Thyroid gland (tissue), 4 donors: Measurements from ENCODE around the gene FAM200A. TPM values are rescaled to one million over a fixed set of nuclear protein-coding genes. Genes with fewer than 3 reads are reported as not detected.
A peak's percentile ranks its signal among the peaks of the same experiment; 100 is the strongest.
"Not testable (repeated sequence)": the region's sequence is repeated elsewhere in the genome, so short reads cannot be mapped to it uniquely, and the experiment has no call there.

ENCODE experiments used
- DNase-seq, 2 donors: peaks; one replicate each; pipeline ENCODE4 v3.0.0-alpha.2; 2019
- H3K27ac ChIP-seq, 3 donors: fragments of 200-600 bp; sonication (generic); 1 replicate in 2 of 3; 2 replicates in 1 of 3; pipeline ENCODE4 v1.5.1; 2016 to 2019; ENCODE audit warnings: mild to moderate bottlenecking in 1 of 3, moderate library complexity in 1 of 3
- H3K27me3 ChIP-seq: fragments of 200-600 bp; sonication (generic); one replicate; pipeline ENCODE4 v1.5.1; 2019
- H3K36me3 ChIP-seq, 2 donors: fragments of 200-600 bp; sonication (generic); one replicate each; pipeline ENCODE4 v1.5.1; 2016 to 2019
- H3K4me1 ChIP-seq, 2 donors: fragments of 200-600 bp; sonication (generic); one replicate each; pipeline ENCODE4 v1.5.1; 2017 to 2019
- H3K4me3 ChIP-seq, 3 donors: fragments of 200-600 bp; sonication (generic); replicated peaks in 1 of 3; 1 replicate in 2 of 3; 2 replicates in 1 of 3; pipeline ENCODE4 v1.5.1; 2016; ENCODE audit warnings: mild to moderate bottlenecking in 1 of 3
- H3K9me3 ChIP-seq: fragments of 200-600 bp; sonication (generic); one replicate; pipeline ENCODE4 v1.5.1; 2017
- POLR2A ChIP-seq, 2 donors: fragments of 450-650 bp; IDR thresholded peaks; one replicate each; pipeline ENCODE4 v1.6.1; 2017; ENCODE audit warnings: antibody characterized with exemption in 2 of 2, mild to moderate bottlenecking in 2 of 2, moderate library complexity in 1 of 2
- WGBS, 2 donors: methylation state at CpG; one replicate each; pipeline ENCODE4 v1.1.5; 2017; 5-methylcytosine and 5-hydroxymethylcytosine counted together
- intact Hi-C: fragments of 100-400 bp; cut with DNase I; formaldehyde crosslinking; loops from one replicate; pipeline ENCODE4 v1.15.1; 2023
- total RNA-seq, 4 donors: library from RNA; depleted of rRNA; stranded (reverse); fragments of >200 nt; gene quantifications; one replicate each; pipeline ENCODE4 v1.2.3, GENCODE V29; 2016
- TF ChIP-seq, protein P1 (sequence below), 6 experiments: fragments of 200-600 bp in 3 of 6; fragments of 450-650 bp in 3 of 6; sonication (generic) in 3 of 6; IDR thresholded peaks; one replicate each; pipeline ENCODE4 v1.5.1; 2016 to 2019; ENCODE audit warnings: antibody characterized with exemption in 6 of 6, mild to moderate bottlenecking in 2 of 6, inconsistent platforms in 1 of 6, moderate library complexity in 1 of 6

FAM200A gene
- total RNA-seq, 4 donors from 2014 or later = 4.4 to 10.6 (median 7.4) TPM

DNA sequence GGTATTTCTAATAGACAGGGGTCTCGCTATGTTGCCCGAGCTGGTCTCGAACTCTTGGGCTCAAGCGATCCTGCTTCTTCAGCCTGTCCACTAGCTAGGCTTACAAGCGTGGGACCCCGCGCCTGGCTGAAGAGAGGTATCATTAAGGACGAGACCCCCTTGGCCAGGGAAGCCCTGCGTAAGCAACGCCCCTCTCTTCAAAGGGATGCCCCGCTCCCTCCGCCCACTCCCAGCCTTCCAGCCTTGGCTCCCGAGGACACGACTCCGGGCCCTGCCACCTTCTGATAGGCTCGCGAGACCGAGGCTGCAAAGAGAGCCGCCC lies 47.7 kb downstream of the FAM200A start:
- 14% methylated on average over 12 of the region's 19 CpGs; no CpG with 5 or more reads in 1 of the 2 donors for WGBS, 2 donors
- H3K4me3 ChIP-seq = peak overlapping the region; percentile 52 to 83 (median 55)
- H3K4me1 ChIP-seq = peaks cover 22 to 23% of the 10 kb centered on the region in 2 donors
- H3K9me3 ChIP-seq = no peaks in the 10 kb centered on the region
- H3K27me3 ChIP-seq = no peaks in the 10 kb centered on the region
- intact Hi-C loops = no loop called here
- H3K27ac ChIP-seq = peak overlapping the region; percentile 73 to 91 (median 87)
- H3K36me3 ChIP-seq = no peaks in the 10 kb centered on the region
- TF ChIP-seq POLR2A (IDR thresholded peaks at IDR 0.05) = no peak
- TF ChIP-seq, protein P1, sequence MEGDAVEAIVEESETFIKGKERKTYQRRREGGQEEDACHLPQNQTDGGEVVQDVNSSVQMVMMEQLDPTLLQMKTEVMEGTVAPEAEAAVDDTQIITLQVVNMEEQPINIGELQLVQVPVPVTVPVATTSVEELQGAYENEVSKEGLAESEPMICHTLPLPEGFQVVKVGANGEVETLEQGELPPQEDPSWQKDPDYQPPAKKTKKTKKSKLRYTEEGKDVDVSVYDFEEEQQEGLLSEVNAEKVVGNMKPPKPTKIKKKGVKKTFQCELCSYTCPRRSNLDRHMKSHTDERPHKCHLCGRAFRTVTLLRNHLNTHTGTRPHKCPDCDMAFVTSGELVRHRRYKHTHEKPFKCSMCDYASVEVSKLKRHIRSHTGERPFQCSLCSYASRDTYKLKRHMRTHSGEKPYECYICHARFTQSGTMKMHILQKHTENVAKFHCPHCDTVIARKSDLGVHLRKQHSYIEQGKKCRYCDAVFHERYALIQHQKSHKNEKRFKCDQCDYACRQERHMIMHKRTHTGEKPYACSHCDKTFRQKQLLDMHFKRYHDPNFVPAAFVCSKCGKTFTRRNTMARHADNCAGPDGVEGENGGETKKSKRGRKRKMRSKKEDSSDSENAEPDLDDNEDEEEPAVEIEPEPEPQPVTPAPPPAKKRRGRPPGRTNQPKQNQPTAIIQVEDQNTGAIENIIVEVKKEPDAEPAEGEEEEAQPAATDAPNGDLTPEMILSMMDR (IDR thresholded peaks at IDR 0.05) = no peak
- DNase-seq = no peak

DNA sequence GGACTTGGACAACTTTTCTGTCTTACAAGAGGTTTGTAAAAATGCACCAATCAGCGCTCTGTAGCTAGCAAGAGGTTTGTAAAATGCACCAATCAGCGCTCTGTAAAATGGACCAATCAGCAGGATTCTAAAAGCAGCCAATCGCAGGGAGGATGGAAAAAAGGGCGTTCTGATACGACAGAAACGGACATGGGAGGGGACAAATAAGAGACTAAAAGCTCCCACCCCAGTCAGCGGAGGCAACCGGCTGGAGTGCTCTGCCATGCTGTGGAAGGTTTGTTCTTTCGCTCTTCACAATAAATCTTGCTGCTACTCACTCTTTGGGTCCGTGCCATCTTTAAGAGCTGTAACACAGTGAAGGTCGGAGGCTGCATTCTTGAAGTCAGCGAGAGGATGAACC lies 50.7 kb downstream of the FAM200A start:
- H3K9me3 ChIP-seq, H3K27ac ChIP-seq, intact Hi-C loops, DNase-seq, H3K27me3 ChIP-seq, H3K4me3 ChIP-seq: not testable (repeated sequence)
- Histone ChIP-seq H3K36me3 (peaks cover 11 to 16% of the 10 kb centered on the region in 2 donors), H3K4me1 (peaks cover 25 to 33% of the 10 kb centered on the region in 2 donors)
- WGBS, 2 donors = 93 to 95% methylated on average over 12 of the region's 12 CpGs

- intact Hi-C loops = no loop called here
- no peak for TF ChIP-seq POLR2A (IDR thresholded peaks at IDR 0.05)
- TF ChIP-seq, protein P1 (IDR thresholded peaks at IDR 0.05) = no peak
- H3K4me1 ChIP-seq = peaks cover 20 to 26% of the 10 kb centered on the region in 2 donors
- DNase-seq = no peak
- H3K27me3 ChIP-seq = no peaks in the 10 kb centered on the region
- peaks cover 13 to 19% of the 10 kb centered on the region in 2 donors for H3K36me3 ChIP-seq
- H3K9me3 ChIP-seq = no peaks in the 10 kb centered on the region
- peak overlapping the region; percentile 44 to 92 (median 84) for H3K4me3 ChIP-seq
- H3K27ac ChIP-seq = peak overlapping the region in 2 of 3 donors; percentile 89
- 52% methylated on average over 16 of the region's 16 CpGs for WGBS, 2 donors
Measured at GRCh38 chr7:99500637-99501009, 51.3 kb downstream of the FAM200A start.

DNA sequence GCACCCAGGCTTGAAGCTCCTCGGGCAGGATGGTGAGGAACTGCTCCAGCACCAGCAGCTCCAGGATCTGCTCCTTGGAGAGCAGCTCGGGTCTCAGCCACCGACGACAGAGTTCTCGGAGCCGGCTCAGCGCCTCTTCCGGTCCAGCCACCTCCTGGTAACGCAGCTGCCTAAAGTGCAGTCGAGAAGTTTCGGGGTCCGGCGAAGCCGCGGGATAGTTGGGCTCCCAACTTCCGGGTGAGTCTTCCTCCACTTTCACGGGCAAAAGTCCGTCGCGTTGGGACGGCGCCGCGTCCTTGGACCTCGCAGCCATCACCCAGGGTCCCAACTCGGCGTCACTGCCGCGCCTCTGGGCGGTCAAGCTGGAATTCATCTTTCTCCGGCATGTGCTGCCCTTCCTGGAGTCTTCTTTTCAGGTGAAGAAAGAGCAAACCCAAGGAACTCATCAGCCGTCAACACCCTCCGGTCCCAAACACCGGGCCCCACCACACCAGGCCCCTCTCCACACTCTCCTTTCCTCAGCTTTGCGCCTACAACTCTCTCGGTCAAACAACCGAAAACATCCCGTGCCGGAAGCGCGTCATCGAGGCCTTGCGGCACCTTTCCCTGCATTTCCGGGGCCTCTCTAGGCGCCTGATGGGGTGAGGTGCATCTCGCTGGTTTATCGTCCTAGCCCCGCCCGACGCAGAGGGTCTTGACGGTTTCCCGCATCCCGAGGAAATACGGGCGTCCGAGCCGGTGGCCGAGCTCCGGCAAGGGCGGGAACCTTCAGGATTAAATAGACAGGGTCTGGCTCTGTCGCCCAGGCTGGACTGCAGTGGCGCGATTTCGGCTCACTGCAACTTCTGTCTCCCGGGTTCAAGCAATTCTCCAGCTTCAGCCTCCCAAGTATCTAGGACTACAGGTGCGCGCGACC lies 51.9 kb downstream of the FAM200A start, which contains the start of gene ZNF394:
ZNF394 (minus strand) TSS at position 561 of the 916 bp plus-strand sequence; CDS start at position 373, 188 bp downstream.
- Histone ChIP-seq H3K27me3 (no peaks in the 10 kb centered on the region), H3K36me3 (peaks cover 13 to 23% of the 10 kb centered on the region in 2 donors), H3K27ac (peak within 1 kb of the TSS; percentile 69 to 89 (median 89)), H3K4me1 (peaks cover 18 to 23% of the 10 kb centered on the region in 2 donors), H3K9me3 (no peaks in the 10 kb centered on the region), H3K4me3 (peak within 1 kb of the TSS; percentile 44 to 92 (median 84))
- DNase-seq = peak; percentile 90 to 93
- TF ChIP-seq POLR2A (IDR thresholded peaks at IDR 0.05) = peak in 1 of 2 donors; percentile 67
- TF ChIP-seq, protein P1 (IDR thresholded peaks at IDR 0.05) = peak in 1 of 6 experiments; percentile 8
- intact Hi-C loops = no loop called here
- 0 to 1% methylated on average over 27 to 30 of the region's 68 CpGs for WGBS, 2 donors

GRCh38 chr7:99499371-99499720 lies 52.6 kb downstream of the FAM200A start:
- no peak for TF ChIP-seq POLR2A (IDR thresholded peaks at IDR 0.05)
- TF ChIP-seq, protein P1 (IDR thresholded peaks at IDR 0.05) = no peak
- DNase-seq = no peak
- WGBS, 2 donors = 0 to 2% methylated on average over 14 of the region's 14 CpGs
- H3K27ac ChIP-seq = peak overlapping the region; percentile 69 to 89 (median 89)
- H3K9me3 ChIP-seq = no peaks in the 10 kb centered on the region
- no peaks in the 10 kb centered on the region for H3K27me3 ChIP-seq
- H3K36me3 ChIP-seq = peaks cover 18 to 28% of the 10 kb centered on the region in 2 donors
- H3K4me1 ChIP-seq = peaks cover 18 to 23% of the 10 kb centered on the region in 2 donors
- peak overlapping the region; percentile 44 to 92 (median 84) for H3K4me3 ChIP-seq
- intact Hi-C loops = no loop called here
